ENCODE results near the gene APOBEC3A.
"Not testable (repeated sequence)": the region's sequence is repeated elsewhere in the genome, so short reads cannot be mapped to it uniquely, and the experiment has no call there.

APOBEC3A gene

GRCh38 chr22:38960673-38961072 is 3.3 kb downstream of the APOBEC3A start:
- DNase-seq, result not testable (repeated sequence)

GRCh38 chr22:38963291-38963738 is 5.9 kb downstream of the APOBEC3A start:
- DNase-seq, result not testable (repeated sequence)

GRCh38 chr22:38963872-38964271 is 6.5 kb downstream of the APOBEC3A start:
- no peak for DNase-seq

- no peak for DNase-seq
Measured at GRCh38 chr22:38964306-38964705, 6.9 kb downstream of the APOBEC3A start.

GRCh38 chr22:38964989-38965388 is 7.6 kb downstream of the APOBEC3A start:
- DNase-seq, result no peak

- no peak for DNase-seq
Measured at GRCh38 chr22:38965614-38966379, 8.4 kb downstream of the APOBEC3A start.

- DNase-seq, result no peak
Measured at GRCh38 chr22:38966380-38966702, 8.9 kb downstream of the APOBEC3A start.

GRCh38 chr22:38966942-38967341 is 9.5 kb downstream of the APOBEC3A start:
- no peak for DNase-seq

- no peak for DNase-seq
Measured at GRCh38 chr22:38967451-38968450, 10.3 kb downstream of the APOBEC3A start.

- no peak for DNase-seq
Measured at GRCh38 chr22:38968801-38969200, 11.4 kb downstream of the APOBEC3A start.

- no peak for DNase-seq
Measured at GRCh38 chr22:38970551-38970950, 13.1 kb downstream of the APOBEC3A start.

- no peak for DNase-seq
Measured at GRCh38 chr22:38971202-38971601, 13.8 kb downstream of the APOBEC3A start.

GRCh38 chr22:38971791-38972190 is 14.4 kb downstream of the APOBEC3A start:
- no peak for DNase-seq

GRCh38 chr22:38972558-38972957 is 15.1 kb downstream of the APOBEC3A start:
- DNase-seq, result no peak

- DNase-seq, result no peak
Measured at GRCh38 chr22:38973289-38974169, 16.1 kb downstream of the APOBEC3A start.

GRCh38 chr22:38974170-38974825 is 16.9 kb downstream of the APOBEC3A start:
- no peak for DNase-seq

GRCh38 chr22:38974826-38975175 is 17.4 kb downstream of the APOBEC3A start:
- no peak for DNase-seq

- DNase-seq, result not testable (repeated sequence)
Measured at GRCh38 chr22:38977289-38977688, 19.9 kb downstream of the APOBEC3A start.

- not testable (repeated sequence) for DNase-seq
Measured at GRCh38 chr22:38980587-38980986, 23.2 kb downstream of the APOBEC3A start.

GRCh38 chr22:38981005-38981991 is 23.9 kb downstream of the APOBEC3A start:
- no peak for DNase-seq

All from right forelimb (tissue), 1 donor.